Fibroblast of lung (primary cell): Measurements from ENCODE around the gene ARL6. TPM values are rescaled to one million over a fixed set of nuclear protein-coding genes. Genes with fewer than 3 reads are reported as not detected.

Experiments
- DNase-seq, 2 donors: peaks; one replicate each; pipeline versions ENCODE4 v3.0.0 to v3.0.0-alpha.2; 2010; ENCODE audit warnings: low read depth in 2 of 2
- H2AFZ ChIP-seq: 2 replicates; pipeline ENCODE4 v1.5.1; 2012; ENCODE audit warnings: low read length, control low read depth, inconsistent platforms
- H3K27ac ChIP-seq: 2 replicates; pipeline ENCODE4 v1.5.1; 2011; ENCODE audit warnings: low read length, control low read depth; ENCODE audit not compliant: insufficient read depth
- H3K27me3 ChIP-seq: 2 replicates; pipeline ENCODE4 v1.5.1; 2011; ENCODE audit warnings: mild to moderate bottlenecking, low read length; ENCODE audit not compliant: control insufficient read depth, insufficient read depth
- H3K36me3 ChIP-seq: 2 replicates; pipeline ENCODE4 v1.5.1; 2011; ENCODE audit warnings: low read length; ENCODE audit not compliant: control insufficient read depth, insufficient read depth
- H3K4me1 ChIP-seq: 2 replicates; pipeline ENCODE4 v1.5.1; 2011; ENCODE audit warnings: low read length; ENCODE audit not compliant: control insufficient read depth, insufficient read depth; ENCODE audit errors: extremely low read depth
- H3K4me2 ChIP-seq: 2 replicates; pipeline ENCODE4 v1.5.1; 2011; ENCODE audit warnings: low read length, control low read depth; ENCODE audit not compliant: insufficient read depth; ENCODE audit errors: extremely low read depth
- H3K4me3 ChIP-seq, 4 experiments: fragments of 200-600 bp in 1 of 4; sonication (generic) in 1 of 4; replicated peaks in 1 of 4; 2 replicates each; pipeline ENCODE4 v1.5.1; 2011 to 2016; ENCODE audit warnings: low read length in 4 of 4, low read depth in 3 of 4, mild to moderate bottlenecking in 3 of 4, control low read depth in 2 of 4, inconsistent platforms in 1 of 4, mixed read lengths in 1 of 4; ENCODE audit not compliant: insufficient read depth in 1 of 4; ENCODE audit errors: control extremely low read depth in 1 of 4
- H3K79me2 ChIP-seq: 2 replicates; pipeline ENCODE4 v1.5.1; 2012; ENCODE audit warnings: mild to moderate bottlenecking, low read length, inconsistent platforms; ENCODE audit not compliant: control insufficient read depth, insufficient read depth
- H3K9ac ChIP-seq: 2 replicates; pipeline ENCODE4 v1.5.1; 2011; ENCODE audit warnings: mild to moderate bottlenecking, low read length, control low read depth; ENCODE audit not compliant: insufficient read depth
- H3K9me3 ChIP-seq: 2 replicates; pipeline ENCODE4 v1.5.1; 2012; ENCODE audit warnings: low read depth, low read length; ENCODE audit not compliant: control insufficient read depth, insufficient read depth
- H4K20me1 ChIP-seq: 2 replicates; pipeline ENCODE4 v1.5.1; 2011; ENCODE audit warnings: low read length; ENCODE audit not compliant: control insufficient read depth, insufficient read depth; ENCODE audit errors: extremely low read depth
- EZH2 ChIP-seq: IDR thresholded peaks from 2 replicates; pipeline ENCODE4 v1.5.1; 2012; ENCODE audit warnings: low read length, control low read depth, mild to moderate bottlenecking; ENCODE audit errors: missing control alignments
- polyA plus RNA-seq, 2 donors: library from polyadenylated mRNA; depleted of rRNA in 1 of 2; stranded (reverse) in 1 of 2; unstranded in 1 of 2; fragments of >200 nt; gene quantifications; 2 replicates each; pipeline ENCODE4 v1.2.1, GENCODE V29; 2011 to 2012; ENCODE audit warnings: missing spikeins in 1 of 2
- total RNA-seq: library from RNA; depleted of rRNA; stranded (reverse); fragments of >200 nt; gene quantifications from 2 replicates; pipeline ENCODE4 v1.2.1, GENCODE V29; 2014
- TF ChIP-seq, protein P1 (sequence below), 2 donors: IDR thresholded peaks in 1 of 2; conservative IDR thresholded peaks in 1 of 2; 1 replicate in 1 of 2; 2 replicates in 1 of 2; pipeline ENCODE4 v1.5.1; 2011 to 2012; ENCODE audit warnings: low read length in 2 of 2, control low read depth in 1 of 2, inconsistent platforms in 1 of 2, low read depth in 1 of 2, mild to moderate bottlenecking in 1 of 2

ARL6 gene
- total and polyA plus RNA-seq, 2 donors (not counting 1 experiment from before 2014, with no cell fraction given): 5.2 to 6.1 TPM

GRCh38 chr3:97765336-97765735 lies 778 bp downstream of the ARL6 start:
- peak overlapping the region; percentile 61 to 90 (median 76) for H3K4me3 ChIP-seq
- peak in 1 of 2 donors; percentile 14 for DNase-seq
- H3K36me3 ChIP-seq: no peaks in the 10 kb centered on the region
- no peaks in the 10 kb centered on the region for H3K27me3 ChIP-seq
- no peaks in the 10 kb centered on the region for H3K79me2 ChIP-seq
- no peaks in the 10 kb centered on the region for H3K9me3 ChIP-seq
- no peaks in the 10 kb centered on the region for H4K20me1 ChIP-seq
- TF ChIP-seq, protein P1, sequence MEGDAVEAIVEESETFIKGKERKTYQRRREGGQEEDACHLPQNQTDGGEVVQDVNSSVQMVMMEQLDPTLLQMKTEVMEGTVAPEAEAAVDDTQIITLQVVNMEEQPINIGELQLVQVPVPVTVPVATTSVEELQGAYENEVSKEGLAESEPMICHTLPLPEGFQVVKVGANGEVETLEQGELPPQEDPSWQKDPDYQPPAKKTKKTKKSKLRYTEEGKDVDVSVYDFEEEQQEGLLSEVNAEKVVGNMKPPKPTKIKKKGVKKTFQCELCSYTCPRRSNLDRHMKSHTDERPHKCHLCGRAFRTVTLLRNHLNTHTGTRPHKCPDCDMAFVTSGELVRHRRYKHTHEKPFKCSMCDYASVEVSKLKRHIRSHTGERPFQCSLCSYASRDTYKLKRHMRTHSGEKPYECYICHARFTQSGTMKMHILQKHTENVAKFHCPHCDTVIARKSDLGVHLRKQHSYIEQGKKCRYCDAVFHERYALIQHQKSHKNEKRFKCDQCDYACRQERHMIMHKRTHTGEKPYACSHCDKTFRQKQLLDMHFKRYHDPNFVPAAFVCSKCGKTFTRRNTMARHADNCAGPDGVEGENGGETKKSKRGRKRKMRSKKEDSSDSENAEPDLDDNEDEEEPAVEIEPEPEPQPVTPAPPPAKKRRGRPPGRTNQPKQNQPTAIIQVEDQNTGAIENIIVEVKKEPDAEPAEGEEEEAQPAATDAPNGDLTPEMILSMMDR (conservative IDR thresholded peaks at IDR 0.05 in 1 of 2, IDR thresholded peaks at IDR 0.05 in 1 of 2; ENCODE audit: low read depth in 1 of 2, low read length in 2 of 2): no peak
- TF ChIP-seq EZH2: no peak
- H3K9ac ChIP-seq: no peak overlapping the region
- H2AFZ ChIP-seq: peak overlapping the region; percentile 97
- no peak overlapping the region for H3K27ac ChIP-seq
- H3K4me2 ChIP-seq: peak overlapping the region; percentile 87
- no peaks in the 10 kb centered on the region for H3K4me1 ChIP-seq

DNA sequence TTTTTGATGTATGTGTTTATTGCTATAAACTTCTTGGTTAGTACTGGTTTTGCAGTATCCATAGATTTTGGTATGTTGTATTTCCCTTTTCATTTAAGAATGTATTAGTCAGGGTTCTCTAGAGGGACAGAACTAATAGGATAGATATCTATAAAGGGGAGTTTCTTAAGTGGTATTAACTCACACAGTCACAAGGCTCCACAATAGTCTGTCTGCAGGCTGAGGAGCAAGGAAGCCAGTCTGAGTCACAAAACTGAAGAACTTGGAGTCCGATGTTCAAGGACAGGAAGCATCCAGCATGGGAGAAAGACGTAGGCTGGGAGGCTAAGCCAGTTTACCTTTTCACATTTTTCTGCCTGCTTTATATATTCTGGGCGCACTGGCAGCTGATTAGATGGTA lies 8.4 kb downstream of the ARL6 start:
- Histone ChIP-seq H3K79me2 (no peaks in the 10 kb centered on the region), H2AFZ (no peak overlapping the region), H4K20me1 (no peaks in the 10 kb centered on the region), H3K4me3 (no peak overlapping the region), H3K4me1 (no peaks in the 10 kb centered on the region), H3K9me3 (no peaks in the 10 kb centered on the region), H3K27me3 (no peaks in the 10 kb centered on the region), H3K36me3 (no peaks in the 10 kb centered on the region), H3K4me2 (no peak overlapping the region), H3K27ac (no peak overlapping the region), H3K9ac (no peak overlapping the region)
- DNase-seq: no peak
- TF ChIP-seq EZH2: no peak

DNA sequence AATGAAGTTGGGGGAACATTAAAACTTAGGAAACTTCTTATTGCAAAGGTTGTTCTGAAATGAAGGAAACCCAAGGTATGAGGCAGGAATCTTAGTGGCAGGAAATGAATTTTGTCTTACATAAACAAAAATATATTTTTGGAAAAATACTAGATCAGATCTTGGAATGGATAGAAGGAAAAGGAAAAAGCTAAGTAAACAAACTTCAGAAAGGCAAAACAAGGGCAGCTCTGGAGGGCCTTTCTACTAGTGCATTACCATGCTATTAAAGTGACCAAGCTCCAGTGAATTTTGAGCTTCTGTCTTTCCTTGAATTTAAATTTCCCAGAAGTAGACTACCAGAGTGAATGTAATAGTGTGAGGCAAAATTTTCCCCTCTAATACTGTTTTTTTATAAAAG lies 13.6 kb downstream of the ARL6 start:
- Histone ChIP-seq H3K27me3 (no peaks in the 10 kb centered on the region), H3K4me2 (no peak overlapping the region), H3K27ac (no peak overlapping the region), H3K9me3 (no peaks in the 10 kb centered on the region), H3K4me1 (no peaks in the 10 kb centered on the region), H3K9ac (no peak overlapping the region), H4K20me1 (no peaks in the 10 kb centered on the region), H2AFZ (no peak overlapping the region), H3K36me3 (no peaks in the 10 kb centered on the region), H3K79me2 (no peaks in the 10 kb centered on the region), H3K4me3 (no peak overlapping the region)
- TF ChIP-seq EZH2: no peak
- TF ChIP-seq, protein P1 (conservative IDR thresholded peaks at IDR 0.05 in 1 of 2, IDR thresholded peaks at IDR 0.05 in 1 of 2; ENCODE audit: low read depth in 1 of 2, low read length in 2 of 2): no peak
- DNase-seq: no peak
